Lower leg skin (tissue), 4 donors: ENCODE data around the gene ADGRV1. TPM values are rescaled to one million over a fixed set of nuclear protein-coding genes. Genes with fewer than 3 reads are reported as not detected.

ENCODE experiments used
- DNase-seq, 2 donors: peaks; one replicate each; pipeline ENCODE4 v3.0.0-alpha.2; 2019; ENCODE audit warnings: low spot score in 2 of 2
- H3K4me3 ChIP-seq: fragments of 200-600 bp; sonication (generic); 2 replicates; pipeline ENCODE4 v1.5.1; 2017; ENCODE audit warnings: mild to moderate bottlenecking, low read depth; ENCODE audit not compliant: poor library complexity, severe bottlenecking
- POLR2A ChIP-seq, 2 donors: fragments of 450-650 bp; IDR thresholded peaks; one replicate each; pipeline ENCODE4 v1.6.1; 2016 to 2017; ENCODE audit warnings: antibody characterized with exemption in 2 of 2, mild to moderate bottlenecking in 1 of 2, moderate library complexity in 1 of 2
- WGBS, 2 donors: methylation state at CpG; one replicate each; pipeline ENCODE4 v1.1.5; 2018; 5-methylcytosine and 5-hydroxymethylcytosine counted together
- intact Hi-C: fragments of 100-400 bp; cut with DNase I; formaldehyde crosslinking; loops from one replicate; pipeline ENCODE4 v1.15.0; 2023; ENCODE audit warnings: low total_unique reads
- total RNA-seq, 4 donors: library from RNA; depleted of rRNA; stranded (reverse); fragments of >200 nt; gene quantifications; one replicate each; pipeline ENCODE4 v1.1.0, GENCODE V29; 2016
- TF ChIP-seq, protein P1 (sequence below), 3 donors: fragments of 450-650 bp; IDR thresholded peaks; one replicate each; pipeline ENCODE4 v1.5.1; 2016; ENCODE audit warnings: antibody characterized with exemption in 3 of 3, mild to moderate bottlenecking in 3 of 3, moderate library complexity in 2 of 3

ADGRV1 gene
- total RNA-seq, 4 donors from 2014 or later = 1.2 to 4.0 (median 2.7) TPM

DNA sequence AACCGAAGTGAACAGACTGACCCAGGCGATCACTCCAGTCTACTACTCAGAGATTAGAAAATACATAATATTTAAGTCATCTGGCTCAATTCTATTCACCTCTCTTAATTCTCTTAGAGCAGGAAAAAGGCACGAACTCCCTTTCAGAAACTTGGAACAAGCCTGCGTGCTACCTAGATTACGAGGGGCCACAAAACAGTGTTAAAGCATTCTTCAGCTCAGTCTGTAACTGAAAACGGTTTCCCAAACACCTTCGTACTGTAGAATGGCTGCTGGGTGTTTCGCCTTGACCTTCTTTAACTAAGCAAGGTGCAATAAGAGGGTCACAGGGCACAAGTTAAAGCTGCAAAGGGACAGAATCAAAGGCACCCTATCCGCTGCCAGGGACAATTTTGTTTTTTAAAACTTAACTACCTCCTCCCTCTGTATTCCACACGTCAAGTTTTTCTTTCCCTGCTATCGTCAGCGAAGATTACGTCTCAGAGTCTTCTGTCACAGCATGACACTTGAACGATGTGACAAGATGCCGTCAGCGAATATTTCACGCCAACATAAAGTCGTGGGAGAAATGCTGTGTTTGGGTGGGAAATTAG lies 29.9 kb upstream of the ADGRV1 start:
- no peak for DNase-seq
- peak overlapping the region; percentile 97 for H3K4me3 ChIP-seq
- intact Hi-C loops = no loop called here
- WGBS, 2 donors = 2 to 3% methylated on average over 18 of the region's 18 CpGs
- no peak for TF ChIP-seq POLR2A (IDR thresholded peaks at IDR 0.05)
- TF ChIP-seq, protein P1, sequence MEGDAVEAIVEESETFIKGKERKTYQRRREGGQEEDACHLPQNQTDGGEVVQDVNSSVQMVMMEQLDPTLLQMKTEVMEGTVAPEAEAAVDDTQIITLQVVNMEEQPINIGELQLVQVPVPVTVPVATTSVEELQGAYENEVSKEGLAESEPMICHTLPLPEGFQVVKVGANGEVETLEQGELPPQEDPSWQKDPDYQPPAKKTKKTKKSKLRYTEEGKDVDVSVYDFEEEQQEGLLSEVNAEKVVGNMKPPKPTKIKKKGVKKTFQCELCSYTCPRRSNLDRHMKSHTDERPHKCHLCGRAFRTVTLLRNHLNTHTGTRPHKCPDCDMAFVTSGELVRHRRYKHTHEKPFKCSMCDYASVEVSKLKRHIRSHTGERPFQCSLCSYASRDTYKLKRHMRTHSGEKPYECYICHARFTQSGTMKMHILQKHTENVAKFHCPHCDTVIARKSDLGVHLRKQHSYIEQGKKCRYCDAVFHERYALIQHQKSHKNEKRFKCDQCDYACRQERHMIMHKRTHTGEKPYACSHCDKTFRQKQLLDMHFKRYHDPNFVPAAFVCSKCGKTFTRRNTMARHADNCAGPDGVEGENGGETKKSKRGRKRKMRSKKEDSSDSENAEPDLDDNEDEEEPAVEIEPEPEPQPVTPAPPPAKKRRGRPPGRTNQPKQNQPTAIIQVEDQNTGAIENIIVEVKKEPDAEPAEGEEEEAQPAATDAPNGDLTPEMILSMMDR (IDR thresholded peaks at IDR 0.05) = no peak

DNA sequence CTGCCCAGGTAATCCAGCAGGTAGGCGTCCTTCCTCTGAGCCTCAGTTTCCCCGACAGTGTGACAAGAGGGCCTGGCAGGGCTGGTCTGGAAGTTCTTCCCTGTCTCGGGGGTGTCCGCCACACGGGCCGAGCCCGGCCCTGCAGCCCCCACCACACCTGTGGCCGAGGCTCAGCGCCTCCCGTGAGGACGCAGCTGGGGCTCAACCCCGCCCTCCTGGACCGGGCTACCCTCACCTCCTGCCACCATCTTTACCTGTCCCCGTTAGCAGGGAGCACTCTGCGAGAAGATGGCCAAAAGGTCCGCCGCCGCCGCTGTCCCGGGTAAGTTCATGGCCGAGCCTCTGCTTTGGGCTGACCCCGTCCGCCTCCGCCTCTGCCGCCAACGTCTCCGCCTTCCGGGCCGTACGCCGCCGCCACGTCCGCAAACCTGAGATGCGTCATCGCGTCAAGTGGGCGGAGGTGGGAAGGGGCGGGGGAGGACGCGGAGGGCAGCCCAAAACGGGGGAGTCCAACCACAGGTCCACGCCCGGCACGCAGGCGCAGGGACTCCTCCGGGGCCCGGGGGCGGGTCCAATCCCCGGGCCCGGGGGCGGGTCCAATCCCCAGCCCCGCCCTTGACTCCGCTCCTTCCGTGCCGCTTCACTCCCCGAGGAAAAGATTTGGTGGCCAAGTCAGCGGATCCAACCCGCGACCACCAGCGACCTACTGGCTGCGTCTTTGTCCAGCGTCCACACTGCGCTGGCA lies 29.2 kb upstream of the ADGRV1 start, which contains the start of gene LYSMD3:
Gene LYSMD3, minus strand, starts transcription at position 391 of the 745 bp plus-strand sequence. CDS start 4,295 bp downstream, outside the sequence.
- TF ChIP-seq POLR2A (IDR thresholded peaks at IDR 0.05) = peak in 1 of 2 donors; percentile 70
- TF ChIP-seq, protein P1 (IDR thresholded peaks at IDR 0.05) = no peak
- WGBS, 2 donors = 1% methylated on average over 57 to 61 of the region's 64 CpGs
- intact Hi-C loops = no loop called here
- H3K4me3 ChIP-seq = peak within 1 kb of the TSS; percentile 97
- peak; percentile 97 to 99 for DNase-seq

DNA sequence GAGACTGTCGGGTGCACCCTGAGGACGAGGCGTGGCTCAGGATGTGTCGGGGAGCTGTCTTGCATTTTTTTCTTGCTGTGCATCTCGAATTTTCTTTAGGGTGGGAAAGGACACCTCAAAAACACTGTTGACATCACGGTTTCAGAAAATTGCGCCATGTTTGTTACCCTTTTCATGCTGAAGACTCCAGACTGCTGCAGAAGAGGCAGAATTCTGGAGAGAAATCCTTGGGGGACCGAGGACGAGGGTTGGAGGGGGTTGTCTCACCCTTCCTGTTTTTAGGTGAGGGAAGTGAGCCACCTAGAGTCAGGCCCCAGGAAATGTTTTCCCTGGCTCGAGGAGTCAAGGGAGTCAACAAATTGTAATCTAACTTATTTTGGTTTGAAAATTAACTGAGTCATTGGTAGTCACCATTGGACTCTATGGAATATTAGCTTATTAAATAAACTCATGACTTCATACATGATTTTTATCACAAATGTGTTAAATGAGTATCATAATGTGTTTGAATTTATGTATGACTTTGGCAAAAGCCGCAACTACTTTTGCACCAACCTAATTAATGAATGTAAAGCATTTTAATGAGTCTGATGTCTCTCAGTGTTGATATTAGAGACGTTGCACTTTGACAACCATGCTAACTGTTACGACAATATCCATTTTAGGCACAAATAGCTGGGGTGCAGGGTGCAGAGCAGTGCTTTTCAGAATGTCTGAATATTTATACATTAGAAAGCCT lies 28.5 kb upstream of the ADGRV1 start:
- WGBS, 2 donors = 2 to 3% methylated on average over 13 of the region's 13 CpGs
- peak; percentile 63 to 87 for DNase-seq
- H3K4me3 ChIP-seq = peak overlapping the region; percentile 88
- TF ChIP-seq, protein P1 (IDR thresholded peaks at IDR 0.05) = no peak
- intact Hi-C loops = loop anchor here (10.0 kb wide), 1 partner anchor 95 kb away; no protein-coding TSS in a partner anchor

DNA sequence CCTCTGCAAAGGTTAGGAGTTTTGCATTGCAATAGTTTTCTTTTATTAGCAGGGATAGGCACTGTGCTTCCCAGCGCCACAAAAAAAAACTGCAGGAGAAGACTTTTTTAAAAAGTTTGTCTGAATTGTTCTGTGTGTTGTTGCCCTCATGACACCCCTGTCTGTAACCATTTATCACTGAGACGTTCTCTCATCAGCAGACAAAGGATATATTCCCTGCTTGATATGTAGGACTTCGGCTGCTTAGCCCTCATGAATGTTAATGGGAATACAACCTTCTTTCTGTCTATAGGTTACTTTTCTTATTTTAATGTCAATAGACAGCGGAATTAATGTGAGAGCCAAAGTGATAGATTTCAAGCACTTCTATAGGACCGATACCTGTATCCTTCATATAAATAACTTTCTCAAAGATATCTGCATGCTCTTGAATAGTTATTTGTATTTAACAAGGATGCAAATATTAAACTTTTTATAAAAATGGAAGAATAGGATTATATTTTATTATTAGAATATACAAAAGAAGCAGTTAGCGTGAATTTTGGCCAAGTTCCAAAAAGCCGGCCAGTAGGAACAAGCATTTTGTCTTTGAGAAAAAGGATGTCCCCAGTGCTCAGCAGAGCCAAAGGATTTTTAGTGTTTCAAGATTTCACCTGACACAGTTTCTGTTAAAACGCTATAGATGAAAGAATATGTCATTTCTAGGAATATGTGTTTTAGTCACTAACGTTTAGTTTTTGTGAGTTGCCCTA lies 27.7 kb upstream of the ADGRV1 start:
- H3K4me3 ChIP-seq = no peak overlapping the region
- WGBS, 2 donors = 45 to 50% methylated on average over 9 of the region's 9 CpGs
- TF ChIP-seq, protein P1 (IDR thresholded peaks at IDR 0.05) = no peak
- no peak for TF ChIP-seq POLR2A (IDR thresholded peaks at IDR 0.05)
- DNase-seq = no peak
- intact Hi-C loops = loop anchor here (10.0 kb wide), 1 partner anchor 96 kb away; no protein-coding TSS in a partner anchor

DNA sequence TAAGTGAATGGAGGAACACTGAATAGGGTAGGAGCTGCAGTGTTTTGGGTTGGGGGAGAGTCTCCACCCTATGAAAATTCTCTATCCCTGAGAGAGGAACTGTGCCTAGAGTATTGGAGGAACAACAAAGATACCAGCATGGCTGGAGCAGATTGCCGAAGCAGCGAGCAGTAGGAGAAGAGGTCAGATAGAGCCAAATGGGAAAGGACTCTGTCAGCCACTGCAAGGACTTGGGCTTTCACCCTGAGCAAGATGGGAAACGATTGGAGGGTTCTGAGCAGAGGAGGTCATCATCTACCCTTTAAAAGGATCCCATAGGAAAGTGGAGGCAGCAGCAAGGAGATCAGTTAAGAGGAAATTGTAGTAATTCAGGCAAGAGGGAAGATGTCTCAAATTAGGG lies 24.8 kb upstream of the ADGRV1 start:
- TF ChIP-seq, protein P1 (IDR thresholded peaks at IDR 0.05) = no peak
- no peak for TF ChIP-seq POLR2A (IDR thresholded peaks at IDR 0.05)
- 70 to 78% methylated on average over 3 of the region's 3 CpGs for WGBS, 2 donors
- intact Hi-C loops = loop anchor here (10.0 kb wide), 1 partner anchor 99 kb away; no protein-coding TSS in a partner anchor
- DNase-seq = no peak
- no peak overlapping the region for H3K4me3 ChIP-seq
